ENCODE results near the gene ITFG1. TPM values are rescaled to one million over a fixed set of nuclear protein-coding genes. Genes with fewer than 3 reads are reported as not detected.
"Not testable (repeated sequence)": the region's sequence is repeated elsewhere in the genome, so short reads cannot be mapped to it uniquely, and the experiment has no call there.

Gene ITFG1
- total RNA-seq, 1 experiment from 2014 or later = 86.4 TPM

- DNase-seq (ENCODE audit: extremely low read depth, low read depth) = no peak
Observed at GRCh38 chr16:47426806-47427205, 34.1 kb downstream of the ITFG1 start.

DNA sequence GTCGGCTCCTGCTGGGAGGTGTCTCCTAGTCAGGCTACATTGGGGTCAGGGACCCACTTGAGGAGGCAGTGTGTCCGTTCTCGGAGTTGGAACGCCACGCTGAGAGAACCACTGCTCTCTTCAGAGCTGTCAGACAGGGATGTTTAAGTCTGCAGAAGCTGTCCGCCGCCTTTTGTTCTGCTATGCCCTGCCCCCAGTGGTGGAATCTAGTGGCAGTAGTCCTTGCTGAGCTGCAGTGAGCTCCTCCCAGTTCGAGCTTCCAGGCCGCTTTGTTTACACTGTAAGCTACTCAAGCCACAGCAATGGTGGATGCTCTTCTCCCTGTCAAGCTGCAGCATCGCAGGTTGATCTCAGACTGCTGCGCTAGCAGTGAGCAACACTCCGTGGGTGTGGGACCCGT lies 36.0 kb downstream of the ITFG1 start:
- DNase-seq (ENCODE audit: extremely low read depth, low read depth) = no peak

DNA sequence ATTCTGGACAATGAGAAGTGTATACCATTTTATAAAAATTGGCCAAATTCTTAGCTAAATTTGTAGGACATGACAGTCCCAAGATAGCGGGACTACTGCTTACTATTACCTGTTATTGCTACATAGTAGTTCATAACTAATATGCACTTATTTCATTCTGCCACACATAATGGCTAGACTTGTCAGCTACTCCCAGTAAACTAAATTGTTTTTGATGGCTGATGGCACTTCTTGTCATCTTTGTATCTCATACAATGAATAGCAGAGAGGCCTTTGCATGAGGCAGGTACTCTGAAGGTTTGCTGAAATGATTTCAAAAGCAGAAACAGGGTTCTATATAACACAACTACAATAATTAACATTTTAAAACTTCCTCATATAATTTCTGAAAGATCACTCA lies 44.0 kb downstream of the ITFG1 start:
- DNase-seq (ENCODE audit: extremely low read depth, low read depth) = no peak

- no peak for DNase-seq (ENCODE audit: extremely low read depth, low read depth)
Observed at GRCh38 chr16:47413041-47413440, 47.8 kb downstream of the ITFG1 start.

- no peak for DNase-seq (ENCODE audit: extremely low read depth, low read depth)
Observed at GRCh38 chr16:47408491-47408890, 52.4 kb downstream of the ITFG1 start.

DNA sequence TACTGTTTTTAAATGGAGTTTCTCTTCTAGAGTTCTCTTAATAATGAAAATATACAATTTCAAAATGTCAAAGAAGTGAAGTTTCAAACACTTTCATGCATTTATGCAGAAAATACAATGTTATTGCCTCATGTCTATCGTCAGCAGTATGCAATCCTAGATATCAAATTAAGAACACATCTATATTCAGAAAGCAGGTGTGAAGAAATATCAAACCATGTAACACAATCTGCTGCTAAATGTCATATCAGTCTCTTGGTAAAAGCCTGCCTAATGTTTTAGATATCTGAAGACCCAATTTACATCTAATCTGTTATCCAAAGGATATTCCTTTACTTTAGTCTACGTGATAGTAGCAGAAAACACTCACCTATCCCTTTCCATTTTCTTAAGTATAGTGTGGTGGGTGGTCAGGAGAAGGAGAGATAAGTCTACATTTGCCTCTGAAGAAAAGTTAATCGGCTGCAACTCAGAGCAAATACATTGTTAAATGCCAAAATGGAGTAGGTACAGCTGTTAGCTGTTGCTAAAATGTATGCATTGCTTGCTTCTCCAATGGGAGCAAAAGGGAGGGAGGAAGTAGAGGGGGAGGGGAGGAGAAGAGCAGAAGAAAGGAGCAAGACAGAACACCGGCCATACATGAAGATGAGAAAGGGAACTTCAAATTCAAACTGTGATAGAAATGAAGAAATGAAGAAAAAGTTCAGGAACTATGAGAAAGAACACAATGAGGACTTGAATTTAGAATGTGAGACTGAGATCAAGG lies 64.9 kb downstream of the ITFG1 start:
- DNase-seq (ENCODE audit: extremely low read depth, low read depth) = no peak

DNA sequence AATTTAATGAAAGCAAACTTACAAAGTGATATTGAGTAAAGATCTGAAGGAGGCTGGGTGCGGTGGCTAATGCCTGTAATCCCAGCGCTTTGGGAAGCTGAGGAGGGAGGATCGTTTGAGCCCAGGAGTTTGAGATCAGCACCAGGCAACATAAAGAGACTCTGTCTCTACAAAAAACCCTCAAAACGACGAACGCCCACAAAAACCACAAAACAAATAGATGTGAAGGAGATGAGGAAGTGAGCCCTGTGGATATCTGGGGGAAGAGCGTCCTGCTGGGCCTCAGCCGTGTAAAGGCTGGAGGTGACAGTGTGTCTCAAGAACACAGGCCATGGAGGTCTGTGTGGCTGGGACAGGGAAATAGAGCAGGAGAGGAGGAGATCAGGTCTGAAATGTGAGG lies 68.8 kb downstream of the ITFG1 start:
- no peak for DNase-seq (ENCODE audit: extremely low read depth, low read depth)

- no peak for DNase-seq (ENCODE audit: extremely low read depth, low read depth)
Observed at GRCh38 chr16:47388705-47389104, 72.2 kb downstream of the ITFG1 start.

GRCh38 chr16:47387026-47387734 lies 73.7 kb downstream of the ITFG1 start:
- DNase-seq (ENCODE audit: extremely low read depth, low read depth) = no peak

DNA sequence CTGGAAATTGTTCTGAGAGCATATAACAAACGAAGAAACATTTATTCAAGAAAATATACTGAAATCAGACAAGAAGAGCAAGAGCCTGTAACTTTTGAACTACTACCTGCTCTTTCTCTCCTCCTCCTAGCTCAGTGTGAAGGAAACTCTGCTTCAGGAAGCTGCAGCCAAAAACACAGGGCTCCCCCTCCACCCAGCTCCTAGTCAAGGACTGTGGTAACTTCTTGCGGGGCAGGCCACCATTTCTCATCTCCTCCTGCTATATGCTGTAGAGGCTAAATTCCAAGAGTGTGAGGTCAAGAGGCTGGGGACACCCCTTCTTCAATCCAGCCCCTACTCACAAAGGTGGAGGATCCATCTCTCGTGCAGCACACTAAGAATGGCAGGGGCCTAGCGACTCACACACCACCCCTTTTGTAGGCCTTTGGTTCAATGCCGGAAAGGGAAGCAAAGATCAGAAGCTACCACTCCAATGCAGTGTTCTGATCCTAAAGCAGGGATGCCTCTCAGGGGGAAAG lies 74.6 kb downstream of the ITFG1 start:
- no peak for DNase-seq (ENCODE audit: extremely low read depth, low read depth)

DNA sequence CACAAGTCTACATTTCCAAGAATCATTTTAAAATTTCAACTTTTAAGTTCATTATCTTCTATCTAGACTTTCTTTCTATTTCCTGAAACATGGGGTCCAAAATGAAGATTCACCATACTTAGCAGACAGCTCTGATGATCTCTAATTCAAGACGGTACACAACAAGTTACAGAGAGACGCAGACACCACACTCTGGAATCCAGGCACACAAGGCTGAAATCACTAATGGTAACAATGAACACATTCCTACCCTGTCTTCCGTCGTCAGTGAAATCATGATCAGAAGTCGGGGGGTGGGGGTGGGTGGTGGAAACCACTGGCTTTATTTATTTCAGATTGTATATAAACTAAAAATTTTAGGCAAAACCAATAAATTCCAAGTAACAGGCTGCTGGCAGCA lies 78.5 kb downstream of the ITFG1 start:
- no peak for DNase-seq (ENCODE audit: extremely low read depth, low read depth)

DNA sequence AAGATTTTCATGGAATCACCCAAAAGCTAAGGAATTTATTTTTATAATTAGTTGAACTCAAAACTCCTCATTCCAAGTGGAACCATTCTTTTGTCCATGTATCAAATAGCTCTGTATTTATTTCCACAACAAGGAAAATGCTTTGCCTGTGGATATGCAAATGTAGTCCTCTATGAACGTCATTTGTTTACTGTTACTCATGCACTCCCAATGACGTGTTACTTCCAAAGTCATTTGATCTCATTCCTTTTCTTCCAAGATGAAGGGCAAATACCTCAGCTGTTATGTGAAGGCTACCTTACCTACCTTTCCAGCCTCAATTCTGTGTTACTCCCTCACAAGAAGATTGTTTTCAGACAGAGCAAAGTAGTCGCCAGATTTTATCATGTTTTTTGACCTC lies 83.7 kb downstream of the ITFG1 start:
- peak; percentile 42 for DNase-seq (ENCODE audit: extremely low read depth, low read depth)

- DNase-seq (ENCODE audit: extremely low read depth, low read depth) = no peak
Observed at GRCh38 chr16:47375423-47375822, 85.4 kb downstream of the ITFG1 start.

- DNase-seq (ENCODE audit: extremely low read depth, low read depth) = no peak
Observed at GRCh38 chr16:47374629-47375028, 86.2 kb downstream of the ITFG1 start.

DNA sequence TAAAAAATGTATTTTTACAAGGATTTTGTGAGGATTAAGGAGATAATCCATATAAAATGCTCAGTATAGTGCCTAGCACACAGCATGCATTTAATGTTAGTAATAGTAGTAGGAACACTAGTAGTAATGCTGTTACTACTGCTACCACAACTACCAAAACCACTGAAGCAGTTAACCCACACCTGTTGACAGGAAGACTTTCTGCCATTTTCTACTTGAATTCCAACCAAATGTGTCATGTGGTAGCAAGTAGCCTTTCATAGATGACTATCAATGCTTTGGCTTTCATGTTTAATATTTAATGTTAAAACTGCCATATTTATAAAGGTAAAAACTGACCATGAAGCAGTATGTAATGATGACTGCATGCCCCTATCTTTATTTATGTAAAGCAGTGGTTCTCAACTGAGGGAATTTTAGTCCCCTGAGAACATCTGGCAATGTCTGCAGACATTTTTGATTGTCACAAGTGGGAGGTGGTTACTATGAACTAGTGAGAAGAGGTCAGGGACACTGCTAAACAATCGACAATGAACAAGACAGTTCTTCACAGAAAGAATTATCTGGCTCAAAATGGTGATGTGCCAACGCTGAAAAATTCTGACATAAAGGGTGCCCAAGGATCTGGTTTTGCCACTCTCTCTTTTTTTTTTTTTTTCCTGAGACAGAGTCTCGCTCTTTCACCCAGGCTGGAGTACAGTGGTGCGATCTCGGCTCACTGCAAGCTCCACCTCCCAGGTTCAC lies 89.4 kb downstream of the ITFG1 start:
- no peak for DNase-seq (ENCODE audit: extremely low read depth, low read depth)

DNA sequence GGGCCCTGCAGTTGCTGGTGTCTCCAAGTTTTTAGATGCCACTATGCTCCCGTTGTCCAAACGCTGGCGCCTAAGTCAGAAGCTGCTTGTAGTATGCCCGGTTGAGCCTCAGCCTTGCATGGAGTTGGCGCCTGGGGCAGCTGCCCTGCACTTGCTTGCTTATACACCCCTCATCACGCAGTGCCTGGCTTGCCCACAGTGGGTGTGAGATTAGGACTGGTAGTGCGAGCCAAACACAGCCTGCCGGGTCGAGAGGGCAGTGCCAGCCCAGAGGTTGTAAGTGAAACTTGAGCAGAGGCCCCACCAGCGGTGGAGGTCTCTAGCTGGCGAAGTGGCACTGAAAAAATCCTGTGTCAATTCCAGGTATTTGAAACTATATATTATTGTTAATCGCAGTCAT lies 90.3 kb downstream of the ITFG1 start:
- DNase-seq (ENCODE audit: extremely low read depth, low read depth) = no peak

GRCh38 chr16:47366228-47366627 lies 94.6 kb downstream of the ITFG1 start:
- no peak for DNase-seq (ENCODE audit: extremely low read depth, low read depth)

DNA sequence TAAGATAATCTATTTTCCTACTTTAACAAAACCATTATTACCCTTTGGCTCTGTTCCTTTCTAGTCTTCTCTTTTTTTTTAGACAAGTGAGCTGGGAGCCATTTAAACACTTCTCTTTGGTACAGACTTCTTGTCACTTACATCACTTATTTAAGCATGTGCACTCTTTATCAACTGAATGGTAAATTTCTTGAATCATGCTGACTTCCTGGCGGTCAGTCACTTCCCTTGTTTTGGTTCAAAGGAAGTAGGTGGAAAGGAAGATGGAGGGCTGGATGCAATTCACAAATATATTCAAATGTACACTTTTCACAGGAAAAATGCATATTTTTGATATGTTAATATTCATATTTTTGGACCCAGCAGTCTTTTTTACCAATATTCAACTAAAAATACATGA lies 97.1 kb downstream of the ITFG1 start:
- no peak for DNase-seq (ENCODE audit: extremely low read depth, low read depth)

GRCh38 chr16:47359478-47359877 lies 101.4 kb downstream of the ITFG1 start:
- no peak for DNase-seq (ENCODE audit: extremely low read depth, low read depth)

DNA sequence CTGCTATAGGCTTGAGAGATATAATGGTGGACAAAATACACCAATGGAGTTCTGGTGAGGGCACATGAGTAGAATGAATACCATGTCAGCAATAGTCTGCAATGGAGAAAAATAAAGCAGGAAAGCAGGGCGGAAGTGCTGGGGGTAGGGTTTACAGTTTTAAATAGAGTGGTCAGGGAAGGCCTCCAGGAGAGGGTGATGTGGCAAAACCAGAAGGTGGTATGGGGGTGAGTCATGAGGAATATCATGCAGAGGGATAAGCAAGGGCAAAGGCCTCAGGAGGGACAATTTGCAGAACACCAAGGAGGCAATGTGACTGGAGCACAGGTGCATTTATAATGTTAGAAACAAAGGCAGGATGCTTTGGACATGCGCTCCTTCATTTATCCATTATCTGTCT lies 102.0 kb downstream of the ITFG1 start:
- DNase-seq (ENCODE audit: extremely low read depth, low read depth) = no peak

DNA sequence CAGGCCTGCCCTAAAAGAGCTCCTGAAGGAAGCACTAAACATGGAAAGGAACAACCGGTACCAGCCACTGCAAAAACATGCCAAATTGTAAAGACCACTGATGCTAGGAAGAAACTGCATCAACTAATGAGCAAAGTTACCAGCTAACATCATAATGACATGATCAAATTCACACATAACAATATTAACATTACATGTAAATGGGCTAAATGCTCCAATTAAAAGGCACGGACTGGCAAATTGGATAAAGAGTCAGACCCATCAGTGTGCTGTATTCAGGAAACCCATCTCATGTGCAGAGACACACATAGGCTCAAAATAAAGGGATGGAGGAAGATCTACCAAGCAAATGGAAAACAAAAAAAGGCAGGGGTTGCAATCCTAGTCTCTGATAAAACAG lies 111.8 kb downstream of the ITFG1 start:
- DNase-seq (ENCODE audit: extremely low read depth, low read depth) = not testable (repeated sequence)

Measured in NCI-H460 (cell line).